Measurements from ENCODE around the gene HAL.
A peak's percentile ranks its signal among the peaks of the same experiment; 100 is the strongest.
"Not testable (repeated sequence)": the region's sequence is repeated elsewhere in the genome, so short reads cannot be mapped to it uniquely, and the experiment has no call there.

The HAL gene

GRCh38 chr12:95977764-95978305 lies 18.3 kb downstream of the HAL start:
- no peak for DNase-seq (ENCODE audit: low spot score)

DNA sequence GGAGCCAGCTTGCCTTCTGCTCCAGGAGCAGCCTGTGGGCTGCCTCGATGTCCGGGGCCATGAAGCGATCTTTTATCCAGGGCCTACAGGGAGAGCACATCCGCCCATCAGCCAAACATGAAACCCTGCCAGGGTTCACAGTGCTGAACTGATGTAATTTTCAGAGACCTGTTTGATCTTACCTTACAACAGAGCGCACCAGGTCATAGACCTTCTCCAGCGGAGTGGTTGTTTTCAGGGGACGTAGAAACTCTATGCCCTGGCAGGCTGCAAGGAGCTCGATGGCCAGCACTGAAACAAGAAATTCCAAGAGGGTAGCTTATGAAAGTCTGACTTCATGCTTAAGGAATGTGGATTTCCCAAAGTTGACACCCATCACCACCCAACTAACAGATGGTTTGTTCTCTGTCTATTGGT lies 19.7 kb downstream of the HAL start:
- no peak for DNase-seq (ENCODE audit: low spot score)

GRCh38 chr12:95975491-95975890 lies 20.7 kb downstream of the HAL start:
- DNase-seq (ENCODE audit: low spot score), result no peak

DNA sequence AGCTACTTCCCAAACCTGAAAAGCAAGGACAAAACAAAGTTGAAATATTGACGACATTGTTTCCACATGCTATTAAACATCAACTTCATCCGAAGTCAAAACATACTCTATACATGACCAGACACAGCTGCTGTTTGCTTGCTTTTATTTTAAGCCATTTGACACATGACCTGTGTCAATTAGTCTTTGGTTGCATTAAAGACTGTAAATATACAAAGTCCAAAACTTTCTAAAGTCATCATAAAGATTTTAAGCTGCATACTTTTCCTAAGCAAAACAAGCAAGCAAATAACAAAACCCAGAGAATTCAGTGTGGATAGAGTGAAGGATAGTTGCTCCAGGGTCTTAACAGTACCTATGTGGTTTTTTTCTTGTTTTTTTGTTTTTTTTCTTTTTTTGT lies 21.8 kb downstream of the HAL start:
- DNase-seq (ENCODE audit: low spot score), result no peak

DNA sequence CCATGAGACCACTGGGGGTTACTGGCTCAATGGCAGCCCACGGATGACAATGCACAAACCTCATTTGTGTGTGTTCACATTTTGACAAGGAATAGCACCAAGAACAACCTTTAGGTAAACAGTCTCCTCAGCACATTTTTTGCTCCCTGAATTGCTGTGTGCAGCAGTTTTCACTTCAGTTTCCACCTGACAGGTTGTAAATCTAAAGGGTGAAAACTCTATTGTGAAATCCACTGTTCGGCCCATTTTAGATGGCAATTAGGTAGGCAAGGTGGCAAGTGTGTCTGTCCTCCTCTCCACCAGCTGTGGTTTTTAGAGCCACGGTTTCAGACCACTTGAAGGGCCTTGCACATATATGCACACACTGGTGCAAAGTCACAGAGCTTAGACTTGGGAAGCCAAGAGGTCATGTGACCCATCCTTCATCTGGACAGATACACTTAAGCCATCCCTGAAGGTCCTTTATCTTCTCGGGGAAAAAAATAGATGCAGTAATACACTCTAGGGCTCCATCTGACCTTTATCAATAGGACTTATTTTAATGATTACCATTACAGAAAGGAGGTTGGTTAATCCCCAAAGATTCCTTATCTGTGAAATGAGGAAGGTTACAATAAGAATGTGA lies 23.2 kb downstream of the HAL start:
- no peak for DNase-seq (ENCODE audit: low spot score)

- no peak for DNase-seq (ENCODE audit: low spot score)
Observed at GRCh38 chr12:95970905-95971304, 25.2 kb downstream of the HAL start.

GRCh38 chr12:95969116-95969515 lies 27.0 kb downstream of the HAL start:
- DNase-seq (ENCODE audit: low spot score), result not testable (repeated sequence)

- no peak for DNase-seq (ENCODE audit: low spot score)
Observed at GRCh38 chr12:95967301-95967700, 28.8 kb downstream of the HAL start.

GRCh38 chr12:95966287-95966870 lies 29.8 kb downstream of the HAL start:
- DNase-seq (ENCODE audit: low spot score), result no peak

GRCh38 chr12:95963096-95963495 lies 33.0 kb downstream of the HAL start:
- DNase-seq (ENCODE audit: low spot score), result no peak

- DNase-seq (ENCODE audit: low spot score), result no peak
Observed at GRCh38 chr12:95962222-95962621, 33.9 kb downstream of the HAL start.

DNA sequence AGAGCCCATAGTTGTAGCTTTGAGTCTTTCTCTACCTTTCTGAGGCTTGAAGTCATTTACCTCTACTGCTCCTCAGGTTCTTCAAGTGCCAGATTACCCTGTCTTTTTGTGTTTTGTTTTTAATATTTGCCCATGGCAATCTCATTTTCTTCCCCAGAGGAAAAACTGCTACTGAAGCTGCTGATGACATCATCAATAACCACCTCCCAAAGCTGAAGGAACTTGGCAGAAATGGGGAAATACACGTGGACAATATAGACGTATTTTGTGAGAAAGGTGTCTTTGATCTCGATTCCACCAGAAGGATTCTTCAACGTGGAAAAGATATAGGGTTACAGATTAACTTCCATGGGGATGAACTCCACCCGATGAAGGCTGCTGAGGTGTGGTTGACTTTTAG lies 35.9 kb downstream of the HAL start:
- no peak for DNase-seq (ENCODE audit: low spot score)

- DNase-seq (ENCODE audit: low spot score), result no peak
Observed at GRCh38 chr12:95959107-95959506, 37.0 kb downstream of the HAL start.

DNA sequence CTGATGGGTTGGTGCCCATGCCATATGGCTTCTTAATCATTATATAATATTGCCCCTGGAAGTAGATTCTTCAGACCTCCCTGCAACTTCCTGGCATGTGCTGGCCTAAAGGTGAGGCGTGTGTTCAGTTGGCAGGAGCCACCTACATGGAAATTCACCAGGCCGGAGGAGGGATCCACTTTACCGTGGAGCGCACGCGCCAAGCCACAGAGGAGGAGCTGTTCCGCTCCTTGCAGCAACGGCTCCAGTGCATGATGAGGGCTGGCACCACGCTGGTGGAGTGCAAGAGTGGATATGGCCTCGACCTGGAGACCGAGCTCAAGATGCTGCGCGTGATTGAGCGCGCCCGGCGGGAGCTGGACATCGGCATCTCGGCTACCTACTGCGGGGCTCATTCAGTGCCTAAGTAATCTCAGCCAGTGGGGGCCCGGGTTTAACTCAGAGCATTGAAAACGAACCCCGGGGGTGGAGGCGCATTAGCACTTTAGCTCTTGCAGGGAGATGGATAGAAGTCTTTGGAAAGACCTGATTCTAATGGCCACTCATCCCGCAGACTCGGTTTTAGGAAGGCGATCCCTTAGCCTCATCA lies 39.5 kb downstream of the HAL start:
- no peak for DNase-seq (ENCODE audit: low spot score)

DNA sequence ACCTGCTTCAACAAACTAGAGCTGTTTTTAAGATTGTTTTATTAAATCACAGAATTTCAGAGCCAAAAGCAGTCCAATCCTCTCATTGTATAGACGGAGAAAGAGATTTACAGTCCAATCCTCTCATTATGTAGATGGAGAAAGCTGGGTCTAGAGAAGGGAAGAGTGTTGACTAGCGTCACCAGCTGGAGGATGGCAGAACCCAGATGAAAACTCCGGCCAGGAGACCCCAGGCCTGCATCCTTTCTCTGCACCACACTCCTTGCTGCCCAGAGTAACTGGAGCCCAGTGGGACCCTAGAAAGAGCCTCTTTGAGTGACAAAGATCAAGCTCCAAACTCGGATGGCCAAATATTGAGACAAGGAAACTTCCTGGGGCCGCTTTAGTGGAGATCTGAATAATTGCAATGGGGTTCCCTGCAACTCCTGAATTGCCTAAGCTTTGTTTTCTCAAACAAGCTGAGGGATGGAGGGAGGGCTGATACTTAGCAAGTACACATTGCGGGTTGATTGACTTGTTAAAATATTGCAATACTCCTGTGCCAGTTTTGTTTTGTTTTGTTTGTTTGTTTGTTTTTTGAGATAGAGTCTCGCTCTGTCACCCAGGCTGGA lies 40.5 kb downstream of the HAL start:
- no peak for DNase-seq (ENCODE audit: low spot score)

DNA sequence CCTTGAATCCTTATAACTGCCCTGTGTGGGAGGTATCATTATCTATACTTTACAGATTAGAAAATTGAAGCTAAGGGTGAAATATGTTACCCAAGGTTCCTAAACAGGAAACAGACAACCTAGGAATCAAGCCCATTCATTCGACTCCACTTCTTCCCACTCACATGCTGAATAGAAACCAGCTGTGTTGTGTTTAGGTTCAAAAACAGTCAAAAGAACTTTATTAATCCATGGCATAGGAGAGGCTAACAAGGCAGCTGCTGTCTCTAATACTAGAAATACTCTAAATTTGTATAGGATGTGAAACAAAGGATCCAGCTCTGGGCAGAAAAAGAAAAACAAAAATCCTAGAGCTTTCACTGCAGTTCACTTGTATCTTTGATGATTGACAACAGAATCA lies 43.1 kb downstream of the HAL start:
- DNase-seq (ENCODE audit: low spot score), result no peak

DNA sequence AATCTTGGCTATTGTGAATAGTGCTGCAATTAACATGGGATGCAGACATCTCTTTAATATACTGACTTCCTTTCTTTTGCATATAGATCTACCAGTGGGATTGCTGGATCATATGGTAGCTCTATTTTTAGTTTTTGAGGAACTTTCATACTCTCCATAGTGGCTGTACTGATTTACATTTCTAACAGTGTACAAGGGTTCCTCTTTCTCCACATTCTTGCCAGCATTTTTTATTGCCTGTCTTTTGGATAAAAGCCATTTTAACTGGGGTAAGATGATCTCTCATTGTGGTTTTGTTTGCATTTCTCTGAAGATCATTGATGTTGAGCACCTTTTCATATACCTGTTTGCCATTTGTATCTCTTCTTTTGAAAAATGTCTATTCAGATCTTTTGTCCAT lies 44.6 kb downstream of the HAL start:
- no peak for DNase-seq (ENCODE audit: low spot score)

DNA sequence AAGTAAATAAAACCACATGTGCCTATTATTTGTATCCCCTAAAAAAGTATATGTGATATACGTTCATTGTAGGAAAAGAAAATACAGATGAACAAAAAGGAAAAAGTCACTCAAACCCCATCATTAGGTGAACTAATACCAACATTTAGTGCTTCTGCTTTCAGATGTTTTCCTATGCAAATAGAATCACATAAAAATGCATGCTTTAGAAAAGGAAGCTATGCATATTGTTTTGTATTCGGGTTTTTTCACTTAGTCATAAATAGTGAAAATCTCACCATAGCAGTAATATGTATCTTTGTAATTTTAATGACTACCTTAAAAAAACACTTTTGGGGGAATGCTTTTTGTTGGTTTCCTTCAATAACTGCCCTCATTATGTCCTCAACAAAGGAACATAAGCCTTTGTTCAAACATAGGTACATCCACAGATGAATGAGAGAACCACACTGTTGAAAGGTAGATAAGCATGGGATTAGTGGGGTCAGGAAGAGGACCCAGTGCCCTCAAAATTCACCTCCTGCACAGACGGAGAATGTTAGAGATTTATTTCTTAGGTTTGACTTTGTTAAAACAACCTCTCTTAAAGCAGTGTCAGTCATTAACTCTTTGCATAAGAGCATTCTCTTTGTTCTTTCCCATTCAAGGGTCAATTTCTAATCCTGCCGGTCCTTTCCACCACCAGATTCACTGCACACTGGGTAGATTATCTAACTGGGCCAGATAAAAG lies 46.5 kb downstream of the HAL start:
- no peak for DNase-seq (ENCODE audit: low spot score)

- no peak for DNase-seq (ENCODE audit: low spot score)
Observed at GRCh38 chr12:95944108-95944704, 51.9 kb downstream of the HAL start.

DNA sequence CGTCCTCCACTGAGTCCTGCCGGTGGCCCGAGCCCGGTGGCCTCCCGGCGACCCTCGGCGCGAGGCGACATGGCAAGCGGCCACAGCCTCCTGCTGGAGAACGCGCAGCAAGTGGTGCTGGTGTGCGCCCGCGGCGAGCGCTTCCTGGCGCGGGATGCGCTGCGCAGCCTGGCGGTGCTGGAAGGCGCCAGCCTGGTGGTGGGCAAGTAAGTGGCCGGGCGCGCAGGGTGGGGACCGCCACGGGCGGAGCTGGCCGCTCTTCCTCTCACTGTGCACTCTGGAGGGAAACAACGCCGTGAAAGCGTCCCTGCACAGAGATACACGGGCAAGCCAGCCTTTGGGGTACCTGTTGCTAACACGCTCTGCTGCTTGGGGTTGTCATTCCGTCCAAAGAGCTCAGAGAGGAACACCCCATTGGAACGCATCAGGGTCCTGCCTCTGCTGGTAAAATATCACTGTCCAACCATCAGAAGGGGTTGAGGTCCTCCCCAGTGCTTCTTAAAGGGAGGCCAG lies 52.8 kb downstream of the HAL start, which contains the start of gene AMDHD1:
Gene AMDHD1 (plus strand): TSS at position 2 of the 513 bp plus-strand sequence. CDS start 68 bp downstream, at position 70.
- peak; percentile 19 for DNase-seq (ENCODE audit: low spot score)

GRCh38 chr12:95942524-95943329 lies 53.4 kb downstream of the HAL start, which contains the start of gene CCDC38:
CCDC38 (minus strand) TSS chr12:95942614; CDS start chr12:95936509, 6,105 bp downstream.
- DNase-seq (ENCODE audit: low spot score), result peak; percentile 66

Data from globus pallidus (tissue), 1 donor.